ENCODE data around the gene PAPOLA. TPM values are rescaled to one million over a fixed set of nuclear protein-coding genes. Genes with fewer than 3 reads are reported as not detected.

Gene PAPOLA
- total RNA-seq, 3 donors from 2014 or later, result 110 to 254 (median 187) TPM

DNA sequence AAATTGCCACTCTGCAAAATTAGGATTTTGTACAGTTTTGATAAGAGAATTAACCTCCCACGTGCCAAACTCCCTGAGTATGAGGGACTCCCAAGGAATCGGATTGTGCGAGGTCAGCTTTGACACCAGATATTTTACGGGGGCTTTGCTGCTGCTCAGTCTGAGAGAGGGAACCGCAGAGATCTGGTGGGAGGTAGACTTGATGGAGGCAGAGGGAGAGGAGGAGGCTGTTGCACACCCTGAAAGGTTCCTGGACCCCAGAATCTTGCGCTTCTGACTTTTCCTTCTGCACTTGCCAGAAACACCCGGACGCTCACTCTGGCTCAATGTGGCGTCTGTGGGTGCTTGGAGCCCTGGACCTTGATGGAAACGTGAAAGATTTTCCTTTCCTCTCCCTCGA, 83.9 kb downstream of the PAPOLA start:
- intact Hi-C loops (cut with DNase I; ENCODE audit: low total_unique reads), result no loop called here

GRCh38 chr14:96586921-96587822, 85.0 kb downstream of the PAPOLA start:
- Histone ChIP-seq H3K9me3 (no peaks in the 10 kb centered on the region), H3K36me3 (no peaks in the 10 kb centered on the region), H3K27me3 (peaks cover 0 to 31% of the 10 kb centered on the region in 2 donors), H3K27ac (no peak overlapping the region), H3K4me3 (no peak overlapping the region), H3K4me1 (no peaks in the 10 kb centered on the region)
- intact Hi-C loops (cut with DNase I; ENCODE audit: low total_unique reads), result no loop called here
- DNase-seq (ENCODE audit: low spot score in 2 of 2), result no peak
- TF ChIP-seq, protein P1, sequence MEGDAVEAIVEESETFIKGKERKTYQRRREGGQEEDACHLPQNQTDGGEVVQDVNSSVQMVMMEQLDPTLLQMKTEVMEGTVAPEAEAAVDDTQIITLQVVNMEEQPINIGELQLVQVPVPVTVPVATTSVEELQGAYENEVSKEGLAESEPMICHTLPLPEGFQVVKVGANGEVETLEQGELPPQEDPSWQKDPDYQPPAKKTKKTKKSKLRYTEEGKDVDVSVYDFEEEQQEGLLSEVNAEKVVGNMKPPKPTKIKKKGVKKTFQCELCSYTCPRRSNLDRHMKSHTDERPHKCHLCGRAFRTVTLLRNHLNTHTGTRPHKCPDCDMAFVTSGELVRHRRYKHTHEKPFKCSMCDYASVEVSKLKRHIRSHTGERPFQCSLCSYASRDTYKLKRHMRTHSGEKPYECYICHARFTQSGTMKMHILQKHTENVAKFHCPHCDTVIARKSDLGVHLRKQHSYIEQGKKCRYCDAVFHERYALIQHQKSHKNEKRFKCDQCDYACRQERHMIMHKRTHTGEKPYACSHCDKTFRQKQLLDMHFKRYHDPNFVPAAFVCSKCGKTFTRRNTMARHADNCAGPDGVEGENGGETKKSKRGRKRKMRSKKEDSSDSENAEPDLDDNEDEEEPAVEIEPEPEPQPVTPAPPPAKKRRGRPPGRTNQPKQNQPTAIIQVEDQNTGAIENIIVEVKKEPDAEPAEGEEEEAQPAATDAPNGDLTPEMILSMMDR (IDR thresholded peaks at IDR 0.05), result no peak
- no peak for TF ChIP-seq POLR2A (IDR thresholded peaks at IDR 0.05)
- no peak for TF ChIP-seq POLR2AphosphoS5 (IDR thresholded peaks at IDR 0.05)

More for the DNA sequence above, 83.9 kb downstream of the PAPOLA start:
- Histone ChIP-seq H3K27me3 (peaks cover 0 to 27% of the 10 kb centered on the region in 2 donors), H3K27ac (no peak overlapping the region), H3K4me1 (no peaks in the 10 kb centered on the region), H3K4me3 (no peak overlapping the region), H3K36me3 (no peaks in the 10 kb centered on the region), H3K9me3 (no peaks in the 10 kb centered on the region)
- TF ChIP-seq, protein P1 (IDR thresholded peaks at IDR 0.05), result no peak
- TF ChIP-seq POLR2AphosphoS5 (IDR thresholded peaks at IDR 0.05) (no peak), POLR2A (IDR thresholded peaks at IDR 0.05) (no peak)
- DNase-seq (ENCODE audit: low spot score in 2 of 2), result no peak

GRCh38 chr14:96587823-96588385, 85.7 kb downstream of the PAPOLA start:
- TF ChIP-seq, protein P1 (IDR thresholded peaks at IDR 0.05), result no peak
- TF ChIP-seq POLR2AphosphoS5 (IDR thresholded peaks at IDR 0.05) (no peak), POLR2A (IDR thresholded peaks at IDR 0.05) (no peak)
- no peaks in the 10 kb centered on the region for H3K9me3 ChIP-seq
- no peaks in the 10 kb centered on the region for H3K36me3 ChIP-seq
- DNase-seq (ENCODE audit: low spot score in 2 of 2), result no peak
- no peak overlapping the region for H3K4me3 ChIP-seq
- H3K27ac ChIP-seq, result no peak overlapping the region
- intact Hi-C loops (cut with DNase I; ENCODE audit: low total_unique reads), result no loop called here
- peaks cover 0 to 38% of the 10 kb centered on the region in 2 donors for H3K27me3 ChIP-seq
- H3K4me1 ChIP-seq, result no peaks in the 10 kb centered on the region

DNA sequence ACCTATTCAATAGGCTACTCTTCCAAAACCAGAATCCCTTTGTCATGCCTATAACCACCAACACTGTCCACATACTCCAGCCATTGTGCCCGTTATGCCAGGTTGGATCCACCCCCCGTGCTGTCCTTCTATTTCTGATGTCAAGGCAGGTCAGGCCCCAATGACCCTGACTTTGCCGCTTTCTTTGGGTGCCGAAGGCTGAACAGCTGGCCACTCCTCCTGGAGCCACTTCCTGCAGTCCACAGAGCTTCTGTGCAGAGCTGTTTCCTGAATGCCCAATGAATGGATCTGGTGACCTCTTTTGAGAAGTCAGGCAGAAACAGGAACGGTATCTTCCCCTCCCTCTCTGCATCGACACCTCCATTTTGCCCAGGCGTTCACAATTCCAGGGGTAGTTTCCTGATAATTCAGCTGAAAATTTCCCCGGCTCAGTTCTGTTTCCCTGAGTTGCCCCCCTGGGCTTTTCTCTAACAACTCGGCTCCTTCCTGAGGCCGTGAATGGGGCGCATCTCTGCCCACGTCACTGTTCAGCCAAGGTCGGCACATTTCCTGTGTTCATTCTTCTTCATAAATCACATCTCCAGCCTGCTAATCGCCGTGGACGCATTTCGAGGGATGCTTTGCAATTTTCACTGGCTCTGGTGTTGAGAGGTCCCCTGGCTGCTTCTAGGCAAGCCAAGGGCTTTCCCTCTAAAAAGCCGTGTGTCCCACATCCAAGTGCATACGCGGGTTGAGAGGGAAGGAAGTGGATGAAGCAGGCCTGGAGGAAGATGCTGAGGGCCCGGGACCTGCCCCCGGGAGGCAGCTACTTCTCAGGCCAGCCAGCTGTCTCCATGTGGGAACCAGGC, 86.5 kb downstream of the PAPOLA start:
- no peak overlapping the region for H3K27ac ChIP-seq
- no peaks in the 10 kb centered on the region for H3K4me1 ChIP-seq
- H3K4me3 ChIP-seq, result no peak overlapping the region
- H3K36me3 ChIP-seq, result no peaks in the 10 kb centered on the region
- no peak for DNase-seq (ENCODE audit: low spot score in 2 of 2)
- TF ChIP-seq, protein P1 (IDR thresholded peaks at IDR 0.05), result no peak
- TF ChIP-seq POLR2AphosphoS5 (IDR thresholded peaks at IDR 0.05) (no peak), POLR2A (IDR thresholded peaks at IDR 0.05) (no peak)
- intact Hi-C loops (cut with DNase I; ENCODE audit: low total_unique reads), result no loop called here
- H3K27me3 ChIP-seq, result peaks cover 0 to 44% of the 10 kb centered on the region in 2 donors
- no peaks in the 10 kb centered on the region for H3K9me3 ChIP-seq

Data from breast epithelium (tissue), 4 donors.